SK-N-SH (cell line): ENCODE measurements around the gene ENTPD1. TPM values are rescaled to one million over a fixed set of nuclear protein-coding genes. Genes with fewer than 3 reads are reported as not detected.

ENCODE experiments used
- CTCF ChIA-PET: fragments of 300-600, 350-600 bp; formaldehyde crosslinking; extraction: SDS; loops from one replicate; lab custom pipeline; 2021; lab: Yijun Ruan, JAX
- POLR2A ChIA-PET: fragments of 350-600 bp; sonication (Branson Sonifier 250); formaldehyde crosslinking; extraction: SDS; loops from one replicate; lab custom pipeline; 2020; ENCODE audit warnings: antibody characterized with exemption, inconsistent platforms; lab: Yijun Ruan, JAX
- DNase-seq: peaks from one replicate; pipeline ENCODE4 v3.0.0; 2012
- H2AFZ ChIP-seq: fragments of 200-600 bp; sonication (generic); 2 replicates; pipeline ENCODE4 v1.8.1; 2016; ENCODE audit warnings: antibody characterized with exemption, mild to moderate bottlenecking, low read depth
- H3F3A ChIP-seq: fragments of 200-600 bp; sonication (generic); replicated peaks from 2 replicates; pipeline ENCODE3; 2016; ENCODE audit warnings: antibody characterized with exemption, mild to moderate bottlenecking; ENCODE audit not compliant: insufficient read depth
- H3K27ac ChIP-seq, 2 experiments: fragments of 200-500 bp in 1 of 2; fragments of 200-600 bp in 1 of 2; sonication (Bioruptor generic) in 1 of 2; sonication (generic), shearing (Covaris generic) in 1 of 2; 2 replicates each; pipeline versions ENCODE4 v1.5.1 to v1.6.1; 2014 to 2016; ENCODE audit warnings: low read depth in 2 of 2, inconsistent platforms in 1 of 2, low read length in 1 of 2, mild to moderate bottlenecking in 1 of 2, mixed read lengths in 1 of 2
- H3K27me3 ChIP-seq: fragments of 200-600 bp; sonication (generic), shearing (Covaris generic); 2 replicates; pipeline ENCODE4 v1.6.1; 2016; ENCODE audit warnings: mixed run types; ENCODE audit not compliant: insufficient read depth
- H3K36me3 ChIP-seq, 2 experiments: fragments of 200-500 bp in 1 of 2; fragments of 200-600 bp in 1 of 2; sonication (Bioruptor generic) in 1 of 2; sonication (generic) in 1 of 2; replicated peaks in 1 of 2; 2 replicates each; pipeline versions ENCODE3 to v1.5.1; 2014 to 2016; ENCODE audit warnings: low read length in 1 of 2, mild to moderate bottlenecking in 1 of 2; ENCODE audit not compliant: insufficient read depth in 2 of 2, control insufficient read depth in 1 of 2
- H3K4me1 ChIP-seq, 2 experiments: fragments of 200-500 bp in 1 of 2; fragments of 200-600 bp in 1 of 2; sonication (Bioruptor generic) in 1 of 2; sonication (generic), shearing (Covaris generic) in 1 of 2; 2 replicates each; pipeline versions ENCODE4 v1.5.1 to v1.6.1; 2014 to 2016; ENCODE audit warnings: low read depth in 1 of 2, low read length in 1 of 2, mixed run types in 1 of 2; ENCODE audit not compliant: insufficient read depth in 2 of 2, control insufficient read depth in 1 of 2
- H3K4me2 ChIP-seq: fragments of 200-600 bp; sonication (generic), shearing (Covaris generic); 2 replicates; pipeline ENCODE4 v1.6.1; 2017; ENCODE audit warnings: mixed run types
- H3K4me3 ChIP-seq, 2 experiments: fragments of 200-500 bp in 1 of 2; fragments of 200-600 bp in 1 of 2; sonication (Bioruptor generic) in 1 of 2; sonication (generic), shearing (Covaris generic) in 1 of 2; 2 replicates each; pipeline versions ENCODE4 v1.5.1 to v1.8.1; 2014 to 2016; ENCODE audit warnings: low read depth in 2 of 2, inconsistent platforms in 1 of 2, low read length in 1 of 2, mild to moderate bottlenecking in 1 of 2, mixed read lengths in 1 of 2, moderate library complexity in 1 of 2
- H3K79me2 ChIP-seq: fragments of 200-600 bp; sonication (generic); 2 replicates; pipeline ENCODE4 v1.8.1; 2017; ENCODE audit warnings: mild to moderate bottlenecking; ENCODE audit not compliant: insufficient read depth
- H3K9ac ChIP-seq: fragments of 200-600 bp; sonication (generic); 2 replicates; pipeline ENCODE4 v1.6.1; 2017; ENCODE audit warnings: mixed run types
- H3K9me2 ChIP-seq: fragments of 200-600 bp; sonication (generic); 2 replicates; pipeline ENCODE4 v1.6.1; 2017; ENCODE audit warnings: mixed run types
- H3K9me3 ChIP-seq: fragments of 200-600 bp; sonication (generic); 2 replicates; pipeline ENCODE4 v1.6.1; 2017; ENCODE audit warnings: mixed run types, mild to moderate bottlenecking, moderate library complexity
- H4K20me1 ChIP-seq: fragments of 200-600 bp; sonication (generic); 2 replicates; pipeline ENCODE4 v1.6.1; 2017; ENCODE audit warnings: mild to moderate bottlenecking, mixed run types; ENCODE audit not compliant: insufficient read depth
- CHD2 ChIP-seq: fragments of 150-350 bp; IDR thresholded peaks from 2 replicates; pipeline ENCODE4 v1.6.1; 2018; ENCODE audit warnings: low read length; ENCODE audit not compliant: partially characterized antibody
- ELF1 ChIP-seq: IDR thresholded peaks from 2 replicates; pipeline ENCODE4 v1.4.0; 2012
- EP300 ChIP-seq, 2 experiments: IDR thresholded peaks; 2 replicates each; pipeline versions ENCODE4 v1.4.0 to v1.6.1; 2012; ENCODE audit warnings: borderline replicate concordance in 1 of 2, low read depth in 1 of 2, low read length in 1 of 2
- FOSL2 ChIP-seq: IDR thresholded peaks from 2 replicates; pipeline ENCODE4 v1.4.0; 2012; ENCODE audit warnings: low read depth, mild to moderate bottlenecking, moderate library complexity, borderline replicate concordance
- GABPA ChIP-seq: IDR thresholded peaks from 2 replicates; pipeline ENCODE4 v1.4.0; 2012; ENCODE audit warnings: low read depth, mild to moderate bottlenecking
- JUND ChIP-seq: IDR thresholded peaks from 2 replicates; pipeline ENCODE4 v1.4.0; 2012
- MAX ChIP-seq: IDR thresholded peaks from 2 replicates; pipeline ENCODE4 v1.4.0; 2012; ENCODE audit warnings: low read depth
- NRF1 ChIP-seq: IDR thresholded peaks from 2 replicates; pipeline ENCODE4 v1.6.1; 2012; ENCODE audit warnings: low read depth, mild to moderate bottlenecking, low read length
- POLR2AphosphoS5 ChIP-seq: IDR thresholded peaks from 2 replicates; pipeline ENCODE4 v1.6.1; 2012; ENCODE audit warnings: low read depth, low read length
- RCOR1 ChIP-seq: fragments of 150-350 bp; IDR thresholded peaks from 2 replicates; pipeline ENCODE4 v1.6.1; 2017; ENCODE audit warnings: antibody characterized with exemption, low read length
- REST ChIP-seq: IDR thresholded peaks from 2 replicates; pipeline ENCODE4 v1.6.1; 2012; ENCODE audit warnings: mild to moderate bottlenecking, low read depth, low read length, moderate library complexity
- RXRA ChIP-seq: IDR thresholded peaks from 2 replicates; pipeline ENCODE4 v1.4.0; 2012; ENCODE audit warnings: low read depth, mild to moderate bottlenecking, borderline replicate concordance
- SIN3A ChIP-seq: IDR thresholded peaks from 2 replicates; pipeline ENCODE4 v1.6.1; 2012; ENCODE audit warnings: low read depth, mild to moderate bottlenecking, low read length, moderate library complexity, borderline replicate concordance
- SMC3 ChIP-seq: IDR thresholded peaks from 2 replicates; pipeline ENCODE4 v1.6.1; 2012; ENCODE audit warnings: low read depth, low read length, improper control_type of control experiment
- TCF12 ChIP-seq: IDR thresholded peaks from 2 replicates; pipeline ENCODE4 v1.4.0; 2012
- TEAD4 ChIP-seq: IDR thresholded peaks from 2 replicates; pipeline ENCODE4 v1.4.0; 2012; ENCODE audit warnings: mild to moderate bottlenecking, borderline replicate concordance; ENCODE audit not compliant: insufficient read depth
- USF2 ChIP-seq: fragments of 150-350 bp; IDR thresholded peaks from 2 replicates; pipeline ENCODE4 v1.6.1; 2017; ENCODE audit warnings: antibody characterized with exemption, low read length, low read depth, borderline replicate concordance
- YY1 ChIP-seq: IDR thresholded peaks from 2 replicates; pipeline ENCODE4 v1.4.0; 2012; ENCODE audit warnings: low read depth, mild to moderate bottlenecking
- WGBS: methylation state at CpG from one replicate; pipeline ENCODE4 v1.1.6; 2017; ENCODE audit warnings: low lambda C conversion rate; 5-methylcytosine and 5-hydroxymethylcytosine counted together
- polyA plus RNA-seq, 3 experiments: library from polyadenylated mRNA; depleted of rRNA; stranded (reverse); fragments of >200 nt; gene quantifications; 2 replicates each; pipeline ENCODE4 v1.2.3, GENCODE V29; 2012
- TF ChIP-seq, protein P1 (sequence below): IDR thresholded peaks from 2 replicates; pipeline ENCODE4; 2012
- TF ChIP-seq, protein P2 (sequence below): IDR thresholded peaks from 2 replicates; pipeline ENCODE4 v1.4.0; 2012; ENCODE audit warnings: low read depth, borderline replicate concordance

ENTPD1 gene
- polyA plus RNA-seq, 1 of the 3 experiments (the other 2 are of a cell fraction) = 0.02 TPM

DNA sequence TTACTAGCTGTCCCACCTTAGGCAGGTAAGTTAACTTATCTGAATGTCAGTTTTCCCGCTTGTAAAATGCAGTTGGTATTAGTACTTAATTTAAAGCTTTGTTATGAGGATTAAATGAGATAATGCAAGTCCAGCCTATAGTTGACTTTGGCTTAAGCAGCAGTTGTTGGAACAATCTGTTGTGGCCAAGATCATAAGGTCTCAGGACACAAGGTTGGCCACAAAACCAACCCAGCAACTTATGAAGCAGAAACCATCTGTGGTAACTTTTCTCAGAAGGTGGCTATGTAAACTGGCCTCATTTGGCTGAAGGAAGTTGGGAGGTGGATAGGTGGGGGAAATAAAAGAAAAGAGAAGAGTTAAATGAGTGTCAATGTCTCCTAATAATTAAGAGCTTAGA is 29.4 kb downstream of the ENTPD1 start:
- Histone ChIP-seq H3K27me3 (no peaks in the 10 kb centered on the region), H3K4me2 (no peak overlapping the region), H3K9ac (no peak overlapping the region), H2AFZ (no peak overlapping the region), H4K20me1 (no peaks in the 10 kb centered on the region), H3K9me2 (no peaks in the 10 kb centered on the region), H3K79me2 (no peaks in the 10 kb centered on the region), H3F3A (peaks cover 6% of the 10 kb centered on the region), H3K27ac (no peak overlapping the region), H3K36me3 (no peaks in the 10 kb centered on the region), H3K4me3 (no peak overlapping the region), H3K4me1 (peaks cover 0 to 13% of the 10 kb centered on the region in 2 experiments; a peak in 1 of 4 replicates), H3K9me3 (no peaks in the 10 kb centered on the region)
- CTCF ChIA-PET = no interaction called here
- DNase-seq = no peak
- 0% methylated on average over 1 of the region's 1 CpG for WGBS
- POLR2A ChIA-PET = no interaction called here
- TF ChIP-seq, protein P1, sequence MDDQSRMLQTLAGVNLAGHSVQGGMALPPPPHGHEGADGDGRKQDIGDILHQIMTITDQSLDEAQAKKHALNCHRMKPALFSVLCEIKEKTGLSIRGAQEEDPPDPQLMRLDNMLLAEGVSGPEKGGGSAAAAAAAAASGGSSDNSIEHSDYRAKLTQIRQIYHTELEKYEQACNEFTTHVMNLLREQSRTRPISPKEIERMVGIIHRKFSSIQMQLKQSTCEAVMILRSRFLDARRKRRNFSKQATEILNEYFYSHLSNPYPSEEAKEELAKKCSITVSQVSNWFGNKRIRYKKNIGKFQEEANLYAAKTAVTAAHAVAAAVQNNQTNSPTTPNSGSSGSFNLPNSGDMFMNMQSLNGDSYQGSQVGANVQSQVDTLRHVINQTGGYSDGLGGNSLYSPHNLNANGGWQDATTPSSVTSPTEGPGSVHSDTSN = no peak
- TF ChIP-seq YY1 = no peak
- no peak for TF ChIP-seq ELF1
- TF ChIP-seq MAX = no peak
- TF ChIP-seq POLR2AphosphoS5 = no peak
- no peak for TF ChIP-seq REST
- no peak for TF ChIP-seq TEAD4
- TF ChIP-seq RXRA = no peak
- no peak for TF ChIP-seq SMC3
- no peak for TF ChIP-seq USF2
- TF ChIP-seq TCF12 = no peak
- TF ChIP-seq JUND = no peak
- TF ChIP-seq EP300 (IDR thresholded peaks at IDR 0.05; ENCODE audit: borderline replicate concordance in 1 of 2, low read depth in 1 of 2, low read length in 1 of 2) = no peak
- no peak for TF ChIP-seq CHD2
- TF ChIP-seq, protein P2, sequence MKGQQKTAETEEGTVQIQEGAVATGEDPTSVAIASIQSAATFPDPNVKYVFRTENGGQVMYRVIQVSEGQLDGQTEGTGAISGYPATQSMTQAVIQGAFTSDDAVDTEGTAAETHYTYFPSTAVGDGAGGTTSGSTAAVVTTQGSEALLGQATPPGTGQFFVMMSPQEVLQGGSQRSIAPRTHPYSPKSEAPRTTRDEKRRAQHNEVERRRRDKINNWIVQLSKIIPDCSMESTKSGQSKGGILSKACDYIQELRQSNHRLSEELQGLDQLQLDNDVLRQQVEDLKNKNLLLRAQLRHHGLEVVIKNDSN = no peak
- no peak for TF ChIP-seq SIN3A
- no peak for TF ChIP-seq GABPA
- no peak for TF ChIP-seq FOSL2
- TF ChIP-seq NRF1 = no peak
- TF ChIP-seq RCOR1 = no peak
